Breast epithelium (tissue), 3 donors: Measurements from ENCODE around the gene ERBIN.

ENCODE experiments used
- CTCF ChIP-seq, 3 donors: fragments of 450-650 bp; IDR thresholded peaks; one replicate each; pipeline ENCODE4 v1.5.1; 2016 to 2017; ENCODE audit warnings: antibody characterized with exemption in 3 of 3, mild to moderate bottlenecking in 3 of 3, moderate library complexity in 3 of 3
- POLR2A ChIP-seq: fragments of 450-650 bp; IDR thresholded peaks from one replicate; pipeline ENCODE4 v1.6.1; 2016; ENCODE audit warnings: antibody characterized with exemption, mild to moderate bottlenecking, moderate library complexity
- POLR2AphosphoS5 ChIP-seq, 3 donors: sonication (generic); formaldehyde crosslinking; IDR thresholded peaks; one replicate each; pipeline ENCODE4 v1.6.1; 2017; ENCODE audit warnings: antibody characterized with exemption in 3 of 3

- TF ChIP-seq CTCF (IDR thresholded peaks at IDR 0.05) (no peak), POLR2AphosphoS5 (IDR thresholded peaks at IDR 0.05) (no peak), POLR2A (no peak)
Measured at GRCh38 chr5:65943771-65944170, 17.4 kb downstream of the ERBIN start.
